ENCODE measurements around the gene GRIK4. TPM values are rescaled to one million over a fixed set of nuclear protein-coding genes. Genes with fewer than 3 reads are reported as not detected.

Gene GRIK4
- total and polyA plus RNA-seq, 4 donors, result 0.05 to 0.25 (median 0.06) TPM; not detected in 1

DNA sequence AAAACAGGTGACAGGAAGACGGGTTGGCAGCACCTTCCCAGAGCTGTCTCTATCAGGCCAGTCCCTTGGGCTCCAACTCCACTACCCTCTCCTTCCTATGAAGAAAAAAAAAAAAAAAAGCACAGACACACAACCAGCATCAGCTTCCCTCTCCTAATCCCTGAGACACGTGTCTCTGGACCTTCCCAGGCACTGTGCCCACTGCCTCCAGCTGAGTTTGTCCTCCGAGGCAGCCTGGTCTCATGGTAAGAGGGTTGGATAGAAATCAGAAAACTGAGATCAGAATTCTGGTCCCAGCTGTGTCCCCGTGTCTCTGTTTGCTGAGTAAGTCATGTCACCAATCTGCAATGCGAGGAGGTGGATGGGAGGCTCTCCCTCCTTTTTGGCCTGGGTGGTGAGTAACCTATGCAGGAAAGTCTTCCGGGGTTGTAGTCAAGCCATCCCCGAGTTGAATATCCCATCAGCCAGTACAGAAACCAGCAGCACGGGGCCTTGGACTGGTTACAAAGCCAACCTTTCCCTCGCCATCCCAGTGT lies 318.6 kb downstream of the GRIK4 start:
- TF ChIP-seq, protein P1, sequence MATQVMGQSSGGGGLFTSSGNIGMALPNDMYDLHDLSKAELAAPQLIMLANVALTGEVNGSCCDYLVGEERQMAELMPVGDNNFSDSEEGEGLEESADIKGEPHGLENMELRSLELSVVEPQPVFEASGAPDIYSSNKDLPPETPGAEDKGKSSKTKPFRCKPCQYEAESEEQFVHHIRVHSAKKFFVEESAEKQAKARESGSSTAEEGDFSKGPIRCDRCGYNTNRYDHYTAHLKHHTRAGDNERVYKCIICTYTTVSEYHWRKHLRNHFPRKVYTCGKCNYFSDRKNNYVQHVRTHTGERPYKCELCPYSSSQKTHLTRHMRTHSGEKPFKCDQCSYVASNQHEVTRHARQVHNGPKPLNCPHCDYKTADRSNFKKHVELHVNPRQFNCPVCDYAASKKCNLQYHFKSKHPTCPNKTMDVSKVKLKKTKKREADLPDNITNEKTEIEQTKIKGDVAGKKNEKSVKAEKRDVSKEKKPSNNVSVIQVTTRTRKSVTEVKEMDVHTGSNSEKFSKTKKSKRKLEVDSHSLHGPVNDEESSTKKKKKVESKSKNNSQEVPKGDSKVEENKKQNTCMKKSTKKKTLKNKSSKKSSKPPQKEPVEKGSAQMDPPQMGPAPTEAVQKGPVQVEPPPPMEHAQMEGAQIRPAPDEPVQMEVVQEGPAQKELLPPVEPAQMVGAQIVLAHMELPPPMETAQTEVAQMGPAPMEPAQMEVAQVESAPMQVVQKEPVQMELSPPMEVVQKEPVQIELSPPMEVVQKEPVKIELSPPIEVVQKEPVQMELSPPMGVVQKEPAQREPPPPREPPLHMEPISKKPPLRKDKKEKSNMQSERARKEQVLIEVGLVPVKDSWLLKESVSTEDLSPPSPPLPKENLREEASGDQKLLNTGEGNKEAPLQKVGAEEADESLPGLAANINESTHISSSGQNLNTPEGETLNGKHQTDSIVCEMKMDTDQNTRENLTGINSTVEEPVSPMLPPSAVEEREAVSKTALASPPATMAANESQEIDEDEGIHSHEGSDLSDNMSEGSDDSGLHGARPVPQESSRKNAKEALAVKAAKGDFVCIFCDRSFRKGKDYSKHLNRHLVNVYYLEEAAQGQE (IDR thresholded peaks at IDR 0.05), result no peak
- TF ChIP-seq YY1 (IDR thresholded peaks at IDR 0.05) (no peak), TAF1 (conservative IDR thresholded peaks at IDR 0.05) (no peak), RAD21 (IDR thresholded peaks at IDR 0.05) (no peak), NR2F2 (IDR thresholded peaks at IDR 0.05) (no peak), FOXA1 (IDR thresholded peaks at IDR 0.05) (no peak), HNF4A (conservative IDR thresholded peaks at IDR 0.05) (no peak), GABPA (IDR thresholded peaks at IDR 0.05 in 1 of 2, conservative IDR thresholded peaks at IDR 0.05 in 1 of 2) (no peak), EGR1 (IDR thresholded peaks at IDR 0.05; ENCODE audit: low read depth in 2 of 2) (no peak), SP1 (IDR thresholded peaks at IDR 0.05) (no peak), JUND (IDR thresholded peaks at IDR 0.05) (no peak), HNF4G (IDR thresholded peaks at IDR 0.05) (no peak), FOXA2 (IDR thresholded peaks at IDR 0.05) (no peak), RXRA (IDR thresholded peaks at IDR 0.05) (no peak)
- TF ChIP-seq, protein P2, sequence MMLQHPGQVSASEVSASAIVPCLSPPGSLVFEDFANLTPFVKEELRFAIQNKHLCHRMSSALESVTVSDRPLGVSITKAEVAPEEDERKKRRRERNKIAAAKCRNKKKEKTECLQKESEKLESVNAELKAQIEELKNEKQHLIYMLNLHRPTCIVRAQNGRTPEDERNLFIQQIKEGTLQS (IDR thresholded peaks at IDR 0.05), result no peak
- TF ChIP-seq, protein P3, sequence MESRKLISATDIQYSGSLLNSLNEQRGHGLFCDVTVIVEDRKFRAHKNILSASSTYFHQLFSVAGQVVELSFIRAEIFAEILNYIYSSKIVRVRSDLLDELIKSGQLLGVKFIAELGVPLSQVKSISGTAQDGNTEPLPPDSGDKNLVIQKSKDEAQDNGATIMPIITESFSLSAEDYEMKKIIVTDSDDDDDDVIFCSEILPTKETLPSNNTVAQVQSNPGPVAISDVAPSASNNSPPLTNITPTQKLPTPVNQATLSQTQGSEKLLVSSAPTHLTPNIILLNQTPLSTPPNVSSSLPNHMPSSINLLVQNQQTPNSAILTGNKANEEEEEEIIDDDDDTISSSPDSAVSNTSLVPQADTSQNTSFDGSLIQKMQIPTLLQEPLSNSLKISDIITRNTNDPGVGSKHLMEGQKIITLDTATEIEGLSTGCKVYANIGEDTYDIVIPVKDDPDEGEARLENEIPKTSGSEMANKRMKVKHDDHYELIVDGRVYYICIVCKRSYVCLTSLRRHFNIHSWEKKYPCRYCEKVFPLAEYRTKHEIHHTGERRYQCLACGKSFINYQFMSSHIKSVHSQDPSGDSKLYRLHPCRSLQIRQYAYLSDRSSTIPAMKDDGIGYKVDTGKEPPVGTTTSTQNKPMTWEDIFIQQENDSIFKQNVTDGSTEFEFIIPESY (IDR thresholded peaks at IDR 0.05), result no peak
- TF ChIP-seq, protein P4, sequence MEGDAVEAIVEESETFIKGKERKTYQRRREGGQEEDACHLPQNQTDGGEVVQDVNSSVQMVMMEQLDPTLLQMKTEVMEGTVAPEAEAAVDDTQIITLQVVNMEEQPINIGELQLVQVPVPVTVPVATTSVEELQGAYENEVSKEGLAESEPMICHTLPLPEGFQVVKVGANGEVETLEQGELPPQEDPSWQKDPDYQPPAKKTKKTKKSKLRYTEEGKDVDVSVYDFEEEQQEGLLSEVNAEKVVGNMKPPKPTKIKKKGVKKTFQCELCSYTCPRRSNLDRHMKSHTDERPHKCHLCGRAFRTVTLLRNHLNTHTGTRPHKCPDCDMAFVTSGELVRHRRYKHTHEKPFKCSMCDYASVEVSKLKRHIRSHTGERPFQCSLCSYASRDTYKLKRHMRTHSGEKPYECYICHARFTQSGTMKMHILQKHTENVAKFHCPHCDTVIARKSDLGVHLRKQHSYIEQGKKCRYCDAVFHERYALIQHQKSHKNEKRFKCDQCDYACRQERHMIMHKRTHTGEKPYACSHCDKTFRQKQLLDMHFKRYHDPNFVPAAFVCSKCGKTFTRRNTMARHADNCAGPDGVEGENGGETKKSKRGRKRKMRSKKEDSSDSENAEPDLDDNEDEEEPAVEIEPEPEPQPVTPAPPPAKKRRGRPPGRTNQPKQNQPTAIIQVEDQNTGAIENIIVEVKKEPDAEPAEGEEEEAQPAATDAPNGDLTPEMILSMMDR (IDR thresholded peaks at IDR 0.05; ENCODE audit: low read depth, low read length, missing input control), result no peak
- TF ChIP-seq, protein P5, sequence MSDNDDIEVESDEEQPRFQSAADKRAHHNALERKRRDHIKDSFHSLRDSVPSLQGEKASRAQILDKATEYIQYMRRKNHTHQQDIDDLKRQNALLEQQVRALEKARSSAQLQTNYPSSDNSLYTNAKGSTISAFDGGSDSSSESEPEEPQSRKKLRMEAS (IDR thresholded peaks at IDR 0.05), result no peak
- Histone ChIP-seq H3K9me3 (ENCODE audit: control insufficient read depth in 4 of 4, low read length in 3 of 4) (no peaks in the 10 kb centered on the region), H3K9ac (ENCODE audit: low read depth in 1 of 2, low read length in 2 of 2) (no peak overlapping the region), H3K27ac (ENCODE audit: low read depth in 1 of 2, low read length in 2 of 2) (no peak overlapping the region), H3K4me3 (ENCODE audit: low read depth in 1 of 3, low read length in 3 of 3) (no peak overlapping the region), H3K36me3 (ENCODE audit: control insufficient read depth in 4 of 4, insufficient read depth in 3 of 4, low read depth in 1 of 4, low read length in 3 of 4) (no peaks in the 10 kb centered on the region), H3K27me3 (ENCODE audit: control insufficient read depth in 4 of 4, insufficient read depth in 4 of 4, low read length in 3 of 4) (peaks cover 0 to 4% (median 2%) of the 10 kb centered on the region in 4 donors), H3K4me1 (ENCODE audit: control insufficient read depth in 4 of 4, insufficient read depth in 4 of 4, low read length in 3 of 4) (no peaks in the 10 kb centered on the region)
- 82% methylated on average over 9 of the region's 9 CpGs for WGBS
- DNase-seq (ENCODE audit: low spot score), result no peak

All from liver (tissue), 9 donors.